ENCODE results near the gene RNF133.

RNF133 gene, protein sequence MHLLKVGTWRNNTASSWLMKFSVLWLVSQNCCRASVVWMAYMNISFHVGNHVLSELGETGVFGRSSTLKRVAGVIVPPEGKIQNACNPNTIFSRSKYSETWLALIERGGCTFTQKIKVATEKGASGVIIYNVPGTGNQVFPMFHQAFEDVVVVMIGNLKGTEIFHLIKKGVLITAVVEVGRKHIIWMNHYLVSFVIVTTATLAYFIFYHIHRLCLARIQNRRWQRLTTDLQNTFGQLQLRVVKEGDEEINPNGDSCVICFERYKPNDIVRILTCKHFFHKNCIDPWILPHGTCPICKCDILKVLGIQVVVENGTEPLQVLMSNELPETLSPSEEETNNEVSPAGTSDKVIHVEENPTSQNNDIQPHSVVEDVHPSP

DNA sequence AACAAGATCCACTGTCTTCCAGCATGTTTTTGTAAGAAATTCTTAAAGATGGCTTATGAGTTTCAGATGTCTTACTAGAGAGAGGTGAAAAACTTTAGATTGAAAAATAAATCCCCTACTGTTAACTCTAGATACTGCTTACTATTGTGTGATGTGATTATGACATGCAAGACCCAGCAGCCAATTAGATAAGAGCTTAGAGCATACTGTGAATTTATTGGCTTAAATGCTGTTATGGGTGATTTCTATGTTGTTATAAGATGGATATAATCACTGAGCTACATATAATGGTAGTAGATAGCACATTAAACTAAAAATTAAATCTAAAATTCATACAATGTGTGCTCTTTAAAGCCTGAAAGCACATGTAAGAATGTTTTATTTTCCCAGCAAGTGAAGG, at the start of gene RNF133:
RNF133 (minus strand) TSS at position 101 of the 400 bp plus-strand sequence. CDS start 199 bp downstream, outside the sequence.
- no peak for DNase-seq (ENCODE audit: low read depth in 3 of 3)

DNA sequence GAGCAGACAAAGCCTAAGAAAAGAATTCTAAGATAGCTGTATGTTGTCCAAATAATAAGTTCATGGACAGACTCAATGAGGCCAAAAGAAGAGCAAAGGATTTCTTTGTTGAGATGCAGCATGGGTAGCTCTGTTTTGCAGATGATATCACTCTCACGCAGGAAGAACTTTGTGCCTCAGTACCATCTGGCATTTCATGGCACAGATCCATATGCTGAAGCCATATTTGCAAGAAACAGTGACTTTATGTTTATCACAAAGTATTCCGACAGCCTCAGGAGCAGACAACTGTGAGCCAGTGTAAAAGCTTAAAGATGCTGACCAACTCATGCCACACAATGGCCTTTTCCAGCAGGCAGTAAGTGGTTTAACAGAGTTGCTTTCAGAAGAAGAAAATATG, 49.3 kb upstream of the RNF133 start:
- no peak for DNase-seq (ENCODE audit: low read depth in 3 of 3)

DNA sequence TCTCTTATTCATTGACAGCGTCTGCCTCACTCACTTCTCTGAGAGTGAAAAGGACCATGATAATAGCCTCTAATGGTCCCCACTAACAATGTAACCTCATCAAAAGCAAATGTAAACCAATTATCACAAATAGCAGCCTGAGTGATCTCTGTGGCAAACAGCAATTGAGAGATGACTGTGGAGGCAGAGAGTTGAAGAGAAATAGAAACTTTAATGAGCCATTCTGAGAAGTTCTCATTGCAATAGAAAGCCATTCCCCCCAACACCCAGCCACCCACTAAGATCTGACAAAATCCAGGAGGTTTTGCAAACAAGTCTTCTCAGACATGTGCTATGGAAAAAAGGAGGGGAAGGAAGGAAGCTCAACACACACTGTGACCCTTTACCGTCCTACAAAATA, 48.0 kb upstream of the RNF133 start:
- no peak for DNase-seq (ENCODE audit: low read depth in 3 of 3)

DNA sequence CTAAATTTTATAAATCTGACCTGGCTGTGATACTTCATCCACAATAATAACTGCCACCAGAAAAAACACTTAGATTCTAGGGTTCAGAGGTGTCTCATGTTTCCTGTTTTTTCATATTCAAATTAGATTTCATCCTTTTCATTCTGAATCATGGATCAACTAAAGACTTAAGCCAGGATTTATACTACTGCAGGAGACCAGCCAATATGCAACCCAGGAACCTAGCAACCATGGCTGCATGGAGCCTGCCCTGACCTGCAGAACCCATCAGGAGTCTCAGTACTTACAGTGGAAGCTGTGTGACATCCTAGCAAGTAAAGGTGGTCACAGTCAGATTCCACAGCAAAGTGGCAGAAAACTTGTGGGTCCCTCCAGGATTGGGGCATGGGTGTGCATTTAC, 44.3 kb upstream of the RNF133 start:
- no peak for DNase-seq (ENCODE audit: low read depth in 3 of 3)

- DNase-seq (ENCODE audit: low read depth in 3 of 3) = no peak
These were observed 40.0 kb upstream of the RNF133 start for GRCh38 chr7:122738947-122739346.

DNA sequence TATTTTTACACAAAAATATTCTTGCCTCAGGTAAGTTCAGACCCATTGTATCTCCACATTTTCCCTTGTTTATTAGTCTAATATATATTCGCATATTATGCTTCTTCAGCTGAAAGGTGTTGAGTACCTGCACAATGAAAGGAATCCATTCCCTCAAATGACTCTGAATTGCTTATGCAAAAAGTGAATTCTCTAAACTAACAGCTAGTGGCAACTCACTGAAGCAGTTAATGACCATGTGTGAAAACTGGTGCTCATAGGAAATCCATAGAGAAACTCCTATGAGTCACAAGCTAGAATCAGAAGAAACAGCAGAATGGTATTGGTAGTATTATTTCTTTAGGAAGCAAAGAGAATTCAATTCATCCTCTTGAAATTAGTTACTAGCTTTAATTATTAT, 37.3 kb upstream of the RNF133 start:
- no peak for DNase-seq (ENCODE audit: low read depth in 3 of 3)

GRCh38 chr7:122727759-122728158, 28.8 kb upstream of the RNF133 start:
- no peak for DNase-seq (ENCODE audit: low read depth in 3 of 3)

DNA sequence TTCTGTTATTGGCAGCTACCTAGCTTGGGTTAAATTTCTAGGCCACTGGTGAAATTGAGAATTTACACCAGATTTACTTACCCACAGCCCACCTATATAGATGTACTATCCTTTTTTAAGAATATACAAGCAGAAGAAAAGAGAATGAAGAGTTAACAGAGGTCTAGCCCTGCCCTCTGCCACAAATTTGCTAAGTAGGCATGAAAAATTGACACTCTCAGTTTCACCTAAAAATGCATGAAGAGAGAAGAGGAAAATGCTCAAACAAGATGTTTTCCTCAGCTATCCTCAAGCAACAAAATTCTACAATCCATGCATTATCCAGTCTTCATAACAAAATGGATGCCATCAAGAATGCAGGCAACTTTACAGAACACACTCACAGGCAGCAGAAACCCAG, 28.4 kb upstream of the RNF133 start:
- DNase-seq (ENCODE audit: low read depth in 3 of 3) = no peak

GRCh38 chr7:122726881-122727280, 28.0 kb upstream of the RNF133 start:
- no peak for DNase-seq (ENCODE audit: low read depth in 3 of 3)

GRCh38 chr7:122724366-122724765, 25.4 kb upstream of the RNF133 start:
- DNase-seq (ENCODE audit: low read depth in 3 of 3) = no peak

GRCh38 chr7:122719010-122719578, 20.2 kb upstream of the RNF133 start:
- no peak for DNase-seq (ENCODE audit: low read depth in 3 of 3)

DNA sequence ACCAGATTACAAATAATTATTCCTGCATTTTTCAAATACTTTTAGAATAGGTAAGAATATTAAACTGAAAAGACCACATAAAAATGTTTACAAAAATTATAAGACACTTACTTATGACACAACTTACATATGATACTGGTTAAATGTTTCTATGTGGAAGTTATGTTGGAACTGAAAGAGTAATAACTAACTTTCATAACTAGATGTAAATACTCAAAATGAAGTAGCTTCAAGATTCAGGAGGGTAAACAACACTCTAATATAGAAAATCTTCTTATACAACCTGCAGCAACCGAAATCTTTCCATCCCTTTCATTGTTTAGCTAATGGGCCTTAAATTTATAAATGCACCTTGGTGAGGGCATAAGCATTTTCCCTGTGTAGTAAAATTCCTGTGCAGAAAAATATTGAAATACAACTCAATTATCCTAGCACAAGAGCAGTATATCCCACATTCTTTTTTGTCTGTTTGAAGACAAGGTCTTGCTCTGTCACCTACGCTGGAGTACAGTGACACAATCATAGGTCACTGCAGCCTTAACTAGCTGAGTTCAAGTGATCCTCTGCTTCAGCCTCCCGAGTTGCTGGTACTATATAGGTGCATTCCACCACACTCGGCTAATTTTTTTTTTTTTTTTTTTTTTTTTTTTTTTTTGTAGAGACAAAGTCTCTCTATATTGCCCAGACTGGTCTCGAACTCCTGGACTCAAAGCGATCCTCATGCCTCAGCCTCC, 18.6 kb upstream of the RNF133 start:
- DNase-seq (ENCODE audit: low read depth in 3 of 3) = no peak

GRCh38 chr7:122715183-122715582, 16.3 kb upstream of the RNF133 start:
- no peak for DNase-seq (ENCODE audit: low read depth in 3 of 3)

DNA sequence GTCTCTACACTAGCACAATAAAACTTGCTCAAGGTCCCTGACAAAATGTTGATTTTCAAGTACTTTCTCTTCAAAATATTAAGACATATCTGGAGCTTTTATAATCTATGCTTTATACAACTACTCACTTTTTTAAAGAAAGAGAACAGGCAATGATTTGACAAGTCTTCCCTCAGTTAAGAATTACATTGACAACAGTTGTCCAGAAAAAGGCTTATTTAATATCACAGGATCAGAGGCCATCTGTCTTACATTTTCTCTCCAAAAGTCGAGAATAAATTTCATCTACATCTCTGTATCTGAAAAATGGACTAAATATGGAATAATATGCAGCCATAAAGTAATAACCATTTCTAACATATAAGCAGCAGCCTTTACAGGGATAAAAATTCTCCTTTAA, 12.0 kb upstream of the RNF133 start:
- no peak for DNase-seq (ENCODE audit: low read depth in 3 of 3)

GRCh38 chr7:122709930-122710646, 11.2 kb upstream of the RNF133 start:
- DNase-seq (ENCODE audit: low read depth in 3 of 3) = no peak

GRCh38 chr7:122706836-122707235, 7.9 kb upstream of the RNF133 start:
- no peak for DNase-seq (ENCODE audit: low read depth in 3 of 3)

DNA sequence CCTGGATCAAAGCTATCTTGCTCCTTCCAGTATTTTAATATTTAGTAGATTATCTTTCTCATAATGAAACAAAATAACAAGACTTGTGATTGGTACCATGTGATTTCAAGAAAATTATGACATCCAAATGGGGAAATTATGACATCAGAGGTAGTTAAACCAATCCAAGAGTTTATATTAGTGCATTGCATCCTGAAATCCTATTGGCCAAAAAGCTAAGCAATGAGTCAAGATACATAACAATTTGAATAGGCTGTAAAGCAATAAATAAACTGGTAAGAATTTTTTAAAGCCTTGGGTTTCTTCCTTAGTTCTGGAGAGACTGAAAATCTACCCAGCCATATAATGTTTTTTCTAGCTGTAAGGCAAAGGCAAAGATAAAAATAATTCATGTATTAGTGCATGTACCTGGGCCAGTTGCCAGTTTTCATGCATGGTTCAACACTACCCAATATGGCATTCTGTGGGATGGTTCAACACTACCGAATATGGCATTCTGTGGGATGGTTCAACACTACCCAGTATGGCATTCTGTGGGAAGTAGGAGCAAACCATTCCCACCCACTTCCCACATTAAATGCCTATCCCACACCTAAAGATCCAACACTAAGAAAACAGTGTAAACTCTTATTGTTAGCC, 4.1 kb upstream of the RNF133 start, which contains the start of gene RNF148:
RNF148 (minus strand) TSS at position 51 of the 639 bp plus-strand sequence. CDS start 172 bp downstream, outside the sequence.
- DNase-seq (ENCODE audit: low read depth in 3 of 3) = no peak

GRCh38 chr7:122695816-122696215, 3.1 kb downstream of the RNF133 start:
- DNase-seq (ENCODE audit: low read depth in 3 of 3) = no peak

DNA sequence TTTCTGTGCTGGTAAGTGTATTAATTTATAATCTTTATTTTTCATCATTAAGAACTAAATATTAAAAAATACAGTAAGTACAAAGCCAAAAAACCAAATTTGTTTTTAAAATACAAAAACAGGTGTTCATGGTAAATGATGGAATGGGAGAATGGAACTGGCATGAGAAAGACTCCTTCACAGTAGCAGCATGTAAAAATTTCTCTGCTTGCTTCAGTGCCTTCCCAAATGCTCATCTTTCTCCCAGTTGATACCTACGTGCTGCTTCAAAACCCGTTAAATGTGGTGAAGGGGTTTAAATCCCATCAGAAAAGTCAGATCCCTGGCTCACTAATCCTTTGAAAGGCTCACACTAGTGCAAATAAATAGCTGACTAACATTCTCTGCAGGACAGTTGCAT, 4.2 kb downstream of the RNF133 start:
- DNase-seq (ENCODE audit: low read depth in 3 of 3) = no peak

- no peak for DNase-seq (ENCODE audit: low read depth in 3 of 3)
These were observed 6.1 kb downstream of the RNF133 start for GRCh38 chr7:122692769-122693309.

GRCh38 chr7:122691569-122692235, 7.2 kb downstream of the RNF133 start:
- no peak for DNase-seq (ENCODE audit: low read depth in 3 of 3)
